Stimulated activated CD8-positive, alpha-beta memory T cell treated with anti-CD3 and anti-CD28 coated beads, Interleukin-4, amount 100 ng/mL, for 48 hours (primary cell): ENCODE data around the gene CDH4.

ENCODE experiments used
- DNase-seq: peaks from one replicate; pipeline ENCODE4 v3.0.0-alpha.2; 2020

CDH4 gene

GRCh38 chr20:61643656-61644377 is 391.8 kb downstream of the CDH4 start:
- no peak for DNase-seq

- no peak for DNase-seq
Observed at GRCh38 chr20:61644378-61645076, 392.5 kb downstream of the CDH4 start.

- no peak for DNase-seq
Observed at GRCh38 chr20:61645732-61646131, 393.7 kb downstream of the CDH4 start.

GRCh38 chr20:61646453-61646852 is 394.4 kb downstream of the CDH4 start:
- DNase-seq, result no peak

- no peak for DNase-seq
Observed at GRCh38 chr20:61646986-61647385, 394.9 kb downstream of the CDH4 start.

GRCh38 chr20:61647702-61648101 is 395.6 kb downstream of the CDH4 start:
- DNase-seq, result no peak

GRCh38 chr20:61649105-61649859 is 397.2 kb downstream of the CDH4 start:
- no peak for DNase-seq

- DNase-seq, result no peak
Observed at GRCh38 chr20:61649860-61650162, 397.8 kb downstream of the CDH4 start.

- no peak for DNase-seq
Observed at GRCh38 chr20:61650912-61651733, 399.1 kb downstream of the CDH4 start.

GRCh38 chr20:61652146-61652545 is 400.1 kb downstream of the CDH4 start:
- DNase-seq, result no peak

- no peak for DNase-seq
Observed at GRCh38 chr20:61654726-61655125, 402.7 kb downstream of the CDH4 start.

GRCh38 chr20:61655591-61655990 is 403.5 kb downstream of the CDH4 start:
- no peak for DNase-seq

- DNase-seq, result no peak
Observed at GRCh38 chr20:61656198-61656597, 404.1 kb downstream of the CDH4 start.

GRCh38 chr20:61657721-61658377 is 405.8 kb downstream of the CDH4 start:
- DNase-seq, result no peak

GRCh38 chr20:61658563-61658962 is 406.5 kb downstream of the CDH4 start:
- DNase-seq, result no peak

- no peak for DNase-seq
Observed at GRCh38 chr20:61659246-61659993, 407.4 kb downstream of the CDH4 start.

GRCh38 chr20:61659994-61660346 is 407.9 kb downstream of the CDH4 start:
- no peak for DNase-seq

GRCh38 chr20:61660559-61660958 is 408.5 kb downstream of the CDH4 start:
- no peak for DNase-seq

GRCh38 chr20:61661025-61661424 is 409.0 kb downstream of the CDH4 start:
- DNase-seq, result no peak

- DNase-seq, result no peak
Observed at GRCh38 chr20:61661583-61661982, 409.5 kb downstream of the CDH4 start.

GRCh38 chr20:61662226-61662967 is 410.3 kb downstream of the CDH4 start:
- DNase-seq, result no peak
